K562 (cell line): ENCODE data around the gene KCTD15. TPM values are rescaled to one million over a fixed set of nuclear protein-coding genes. Genes with fewer than 3 reads are reported as not detected.

Experiments used
- HMBOX1 ChIP-seq: sonication (generic); IDR thresholded peaks from 2 replicates; pipeline ENCODE4 v1.6.1; 2016
- HNRNPUL1 ChIP-seq: fragments of 200-400 bp; formaldehyde crosslinking; IDR thresholded peaks from 2 replicates; pipeline ENCODE4 v1.6.1; 2017; ENCODE audit warnings: low read length
- IFI16 ChIP-seq: fragments of 250-450 bp; sonication (Bioruptor Pico); IDR thresholded peaks from 2 replicates; pipeline ENCODE4 v2.1.2; 2022; ENCODE audit warnings: mild to moderate bottlenecking, inconsistent platforms
- POLR2H ChIP-seq: IDR thresholded peaks from 2 replicates; pipeline ENCODE4 v1.6.1; 2016; ENCODE audit warnings: missing genetic modification characterization, low read depth, mild to moderate bottlenecking, control low read depth, missing compliant biosample characterization, moderate library complexity
- RAD51 ChIP-seq: fragments of 450-650 bp; IDR thresholded peaks from 2 replicates; pipeline ENCODE4 v1.7.1; 2016; ENCODE audit warnings: low read depth, mild to moderate bottlenecking, borderline replicate concordance
- SETDB1 ChIP-seq: IDR thresholded peaks from one replicate; pipeline ENCODE4 v1.6.1; 2012; ENCODE audit warnings: low read length, control low read depth, inconsistent platforms
- SIN3A ChIP-seq, 2 experiments: fragments of 150-350 bp in 1 of 2; IDR thresholded peaks; 2 replicates each; pipeline ENCODE4 v1.6.1; 2011 to 2016; ENCODE audit warnings: borderline replicate concordance in 2 of 2, low read depth in 2 of 2, low read length in 2 of 2, mild to moderate bottlenecking in 2 of 2, moderate library complexity in 2 of 2; ENCODE audit not compliant: control insufficient read depth in 1 of 2
- TAF15 ChIP-seq: fragments of 200-400 bp; formaldehyde crosslinking; IDR thresholded peaks from 2 replicates; pipeline ENCODE4 v1.6.1; 2017; ENCODE audit warnings: mild to moderate bottlenecking, low read depth, low read length, moderate library complexity
- ZBTB8A ChIP-seq: fragments of 450-650 bp; IDR thresholded peaks from 2 replicates; pipeline ENCODE4 v1.6.1; 2018; ENCODE audit warnings: mild to moderate bottlenecking, moderate library complexity; ENCODE audit not compliant: partially characterized antibody
- ZNF518B ChIP-seq: fragments of 250-450 bp; sonication (Bioruptor Pico); IDR thresholded peaks from 2 replicates; pipeline ENCODE4 v1.5.0; 2021; ENCODE audit warnings: mild to moderate bottlenecking, moderate library complexity
- polyA plus RNA-seq, 8 experiments: library from polyadenylated mRNA; depleted of rRNA in 4 of 8; stranded (reverse) in 5 of 8; unstranded in 3 of 8; fragments of >200 nt; fragmentation: Nextera tagmentation in 2 of 8; fragmentation: Illumina TruSeq in 1 of 8; extraction: Ambion mirVana in 2 of 8; extraction: Trizol in 1 of 8; gene quantifications; 2 replicates each; pipeline versions ENCODE4 v1.2.1 to v1.2.3, GENCODE V29; 2011 to 2014; ENCODE audit warnings: inconsistent platforms in 1 of 8, missing spikeins in 1 of 8
- total RNA-seq, 7 experiments: library from RNA; depleted of rRNA in 6 of 7; stranded (reverse); fragments of >200 nt in 6 of 7; fragmentation: Illumina TruSeq in 2 of 7; extraction: Trizol in 2 of 7; gene quantifications; 2 replicates each; pipeline versions ENCODE4 v1.2.1 to v1.2.3, GENCODE V29; 2011 to 2021; ENCODE audit warnings: low replicate concordance in 1 of 7
- TF ChIP-seq, protein P1 (sequence below), 2 experiments: fragments of 450-650 bp in 1 of 2; sonication (generic) in 1 of 2; formaldehyde crosslinking in 1 of 2; IDR thresholded peaks; 2 replicates each; pipeline versions ENCODE4 v1.7.1 to v1.9.0; 2016 to 2022; ENCODE audit warnings: inconsistent platforms in 1 of 2, mild to moderate bottlenecking in 1 of 2, missing genetic modification reagents in 1 of 2

Gene KCTD15
- total and polyA plus RNA-seq, 9 of the 15 experiments (the other 6 are each of a cell fraction or from before 2014, with no cell fraction given), result 1.7 to 49.0 (median 11.8) TPM

DNA sequence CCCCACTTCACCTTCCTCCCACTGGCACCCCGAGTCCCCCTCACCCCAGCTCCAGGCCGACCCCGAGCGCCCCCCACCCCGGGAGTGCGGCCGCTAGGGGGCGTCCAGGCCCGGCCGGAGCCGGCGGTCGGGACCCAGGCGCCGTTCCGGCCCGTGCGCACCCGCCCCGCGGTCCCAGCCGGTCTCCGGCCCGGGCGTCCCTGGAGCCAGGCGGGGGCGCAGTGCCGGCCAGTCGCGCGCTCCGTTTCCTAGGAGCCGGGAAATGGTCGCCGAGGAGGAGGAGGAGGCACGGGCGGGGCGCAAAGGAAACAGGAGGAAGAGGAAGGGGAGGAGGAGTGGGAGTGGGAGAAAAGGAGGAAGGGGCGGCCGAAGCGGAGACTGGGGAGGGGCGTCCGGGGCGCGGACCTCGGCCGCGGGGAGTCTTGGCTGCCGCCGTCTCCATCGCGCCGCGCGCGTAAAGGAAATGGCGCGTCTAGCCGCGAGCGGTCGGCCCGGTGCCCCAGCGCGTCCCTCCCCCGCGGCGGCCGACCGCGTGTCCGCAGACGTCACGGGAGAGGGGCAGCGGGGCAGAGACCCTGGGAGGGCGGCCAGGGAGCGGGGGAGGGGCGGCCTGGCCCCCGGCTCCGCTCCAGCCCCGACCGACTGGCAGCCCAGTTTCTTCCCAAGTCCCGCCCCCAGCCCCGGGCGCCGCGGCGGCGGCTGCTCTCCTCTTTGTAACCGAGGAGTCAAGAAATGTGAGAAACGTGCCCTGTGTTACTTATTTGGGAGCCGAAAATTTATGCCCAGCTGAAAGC lies 1.1 kb upstream of the KCTD15 start (continued):
- TF ChIP-seq, protein P1, sequence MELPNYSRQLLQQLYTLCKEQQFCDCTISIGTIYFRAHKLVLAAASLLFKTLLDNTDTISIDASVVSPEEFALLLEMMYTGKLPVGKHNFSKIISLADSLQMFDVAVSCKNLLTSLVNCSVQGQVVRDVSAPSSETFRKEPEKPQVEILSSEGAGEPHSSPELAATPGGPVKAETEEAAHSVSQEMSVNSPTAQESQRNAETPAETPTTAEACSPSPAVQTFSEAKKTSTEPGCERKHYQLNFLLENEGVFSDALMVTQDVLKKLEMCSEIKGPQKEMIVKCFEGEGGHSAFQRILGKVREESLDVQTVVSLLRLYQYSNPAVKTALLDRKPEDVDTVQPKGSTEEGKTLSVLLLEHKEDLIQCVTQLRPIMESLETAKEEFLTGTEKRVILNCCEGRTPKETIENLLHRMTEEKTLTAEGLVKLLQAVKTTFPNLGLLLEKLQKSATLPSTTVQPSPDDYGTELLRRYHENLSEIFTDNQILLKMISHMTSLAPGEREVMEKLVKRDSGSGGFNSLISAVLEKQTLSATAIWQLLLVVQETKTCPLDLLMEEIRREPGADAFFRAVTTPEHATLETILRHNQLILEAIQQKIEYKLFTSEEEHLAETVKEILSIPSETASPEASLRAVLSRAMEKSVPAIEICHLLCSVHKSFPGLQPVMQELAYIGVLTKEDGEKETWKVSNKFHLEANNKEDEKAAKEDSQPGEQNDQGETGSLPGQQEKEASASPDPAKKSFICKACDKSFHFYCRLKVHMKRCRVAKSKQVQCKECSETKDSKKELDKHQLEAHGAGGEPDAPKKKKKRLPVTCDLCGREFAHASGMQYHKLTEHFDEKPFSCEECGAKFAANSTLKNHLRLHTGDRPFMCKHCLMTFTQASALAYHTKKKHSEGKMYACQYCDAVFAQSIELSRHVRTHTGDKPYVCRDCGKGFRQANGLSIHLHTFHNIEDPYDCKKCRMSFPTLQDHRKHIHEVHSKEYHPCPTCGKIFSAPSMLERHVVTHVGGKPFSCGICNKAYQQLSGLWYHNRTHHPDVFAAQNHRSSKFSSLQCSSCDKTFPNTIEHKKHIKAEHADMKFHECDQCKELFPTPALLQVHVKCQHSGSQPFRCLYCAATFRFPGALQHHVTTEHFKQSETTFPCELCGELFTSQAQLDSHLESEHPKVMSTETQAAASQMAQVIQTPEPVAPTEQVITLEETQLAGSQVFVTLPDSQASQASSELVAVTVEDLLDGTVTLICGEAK (IDR thresholded peaks at IDR 0.05), result no peak
- TF ChIP-seq, protein P1 (CRISPR knock-in tag; IDR thresholded peaks at IDR 0.05), result no peak
- TF ChIP-seq ZNF518B (CRISPR knock-in tag) (no peak), HMBOX1 (no peak), ZBTB8A (no peak), SIN3A (IDR thresholded peaks at IDR 0.05; ENCODE audit: borderline replicate concordance in 2 of 2, control insufficient read depth in 1 of 2, low read depth in 2 of 2, low read length in 2 of 2) (peak in 1 of 2 experiments; percentile 30; a peak in 1 of 4 replicates), RAD51 (no peak), TAF15 (no peak), SETDB1 (no peak), POLR2H (no peak; the same call in 1 of the 2 replicates), HNRNPUL1 (no peak), IFI16 (CRISPR knock-in tag) (no peak)
